Calu3 (cell line): ENCODE results near the gene IL22RA1. TPM values are rescaled to one million over a fixed set of nuclear protein-coding genes. Genes with fewer than 3 reads are reported as not detected.

Experiments used
- BruUV-seq: library from RNA; stranded (reverse); fragments of 400-500 nt; replicated peaks from 2 replicates; lab custom pipeline; 2021; lab: Mats Ljungman, UMichigan
- CTCF ChIA-PET: fragments of 300-600 bp; sonication (Branson Sonifier 250); formaldehyde crosslinking; loops from one replicate; lab custom pipeline; 2022; ENCODE audit warnings: antibody characterized with exemption; lab: Charles Lee
- DNase-seq: peaks from one replicate; pipeline ENCODE4 v3.0.0; 2022
- H3K27ac Mint-ChIP-seq: one replicate; pipeline ENCODE4 v1.8.0; 2022; ENCODE audit warnings: mixed read lengths; ENCODE audit not compliant: unreplicated experiment
- H3K27me3 Mint-ChIP-seq: one replicate; pipeline ENCODE4 v1.8.0; 2022; ENCODE audit warnings: mixed read lengths; ENCODE audit not compliant: unreplicated experiment
- H3K36me3 Mint-ChIP-seq: one replicate; pipeline ENCODE4 v1.8.0; 2022; ENCODE audit warnings: mild to moderate bottlenecking, moderate library complexity, mixed read lengths; ENCODE audit not compliant: insufficient read depth, unreplicated experiment
- H3K4me1 Mint-ChIP-seq: one replicate; pipeline ENCODE4 v1.8.0; 2022; ENCODE audit warnings: mild to moderate bottlenecking, low read depth, mixed read lengths; ENCODE audit not compliant: unreplicated experiment
- H3K4me3 Mint-ChIP-seq: one replicate; pipeline ENCODE4 v1.8.0; 2022; ENCODE audit warnings: mild to moderate bottlenecking, low read depth, moderate library complexity, mixed read lengths; ENCODE audit not compliant: unreplicated experiment
- H3K9me3 Mint-ChIP-seq: one replicate; pipeline ENCODE4 v1.8.0; 2022; ENCODE audit warnings: low read depth, mixed read lengths; ENCODE audit not compliant: unreplicated experiment
- CTCF ChIP-seq: fragments of 200-600 bp; IDR thresholded peaks from one replicate; pipeline ENCODE4 v1.8.0; 2022; ENCODE audit warnings: antibody characterized with exemption; ENCODE audit not compliant: unreplicated experiment
- intact Hi-C: fragments of 100-400 bp; cut with micrococcal nuclease; formaldehyde crosslinking; loops from one replicate; pipeline ENCODE4 v1.10.0; 2022; ENCODE audit not compliant: unreplicated experiment
- total RNA-seq: library from RNA; stranded (reverse); gene quantifications from 2 replicates; pipeline ENCODE4 v1.2.3, GENCODE V29; 2022

IL22RA1 gene
- total RNA-seq, 1 experiment from 2014 or later, result 1.3 TPM

- no TSS peak for BruUV-seq
- no peak overlapping the region for H3K27ac Mint-ChIP-seq
- no peak for DNase-seq
- TF ChIP-seq CTCF, result no peak
- CTCF ChIA-PET, result no interaction called here
- intact Hi-C loops, result no loop called here
- H3K4me3 Mint-ChIP-seq, result no peak overlapping the region
- H3K27me3 Mint-ChIP-seq, result peaks cover 40% of the 10 kb centered on the region
- H3K9me3 Mint-ChIP-seq, result no peaks in the 10 kb centered on the region
- no peaks in the 10 kb centered on the region for H3K4me1 Mint-ChIP-seq
- H3K36me3 Mint-ChIP-seq, result no peaks in the 10 kb centered on the region
Measured at GRCh38 chr1:24089027-24089742, 53.8 kb downstream of the IL22RA1 start.

GRCh38 chr1:24086466-24086865, 56.5 kb downstream of the IL22RA1 start:
- BruUV-seq, result no TSS peak
- no peaks in the 10 kb centered on the region for H3K36me3 Mint-ChIP-seq
- intact Hi-C loops, result no loop called here
- H3K27ac Mint-ChIP-seq, result no peak overlapping the region
- CTCF ChIA-PET, result no interaction called here
- H3K4me1 Mint-ChIP-seq, result no peaks in the 10 kb centered on the region
- TF ChIP-seq CTCF, result no peak
- H3K4me3 Mint-ChIP-seq, result no peak overlapping the region
- no peaks in the 10 kb centered on the region for H3K9me3 Mint-ChIP-seq
- peaks cover 47% of the 10 kb centered on the region for H3K27me3 Mint-ChIP-seq
- no peak for DNase-seq

DNA sequence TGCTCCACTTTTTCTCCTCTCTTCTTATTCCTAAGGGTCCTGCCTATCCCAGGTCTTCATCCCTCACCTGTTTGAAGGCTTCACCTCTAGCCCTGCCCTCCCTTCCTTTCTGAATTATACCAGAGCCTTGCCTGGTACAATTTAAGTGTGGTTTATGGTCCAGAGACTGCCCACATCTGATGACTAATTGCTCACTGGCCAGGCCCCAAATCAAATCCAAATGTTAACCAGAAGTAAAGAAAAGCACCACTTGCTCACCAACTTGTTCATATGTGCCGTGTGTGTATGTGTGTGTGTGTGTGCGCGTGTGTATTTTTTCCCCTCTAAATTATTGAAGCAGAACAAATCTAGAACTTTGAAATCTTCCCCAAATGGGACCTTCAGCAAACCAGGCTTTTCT, 57.4 kb downstream of the IL22RA1 start:
- CTCF ChIA-PET, result interaction anchor here (0.5 kb wide), 1 partner anchor 68 kb away, joined by 3 read pairs; no protein-coding TSS in a partner anchor

GRCh38 chr1:24085007-24085406, 57.9 kb downstream of the IL22RA1 start:
- TF ChIP-seq CTCF, result no peak
- peaks cover 47% of the 10 kb centered on the region for H3K27me3 Mint-ChIP-seq
- no peak overlapping the region for H3K4me3 Mint-ChIP-seq
- DNase-seq, result no peak
- intact Hi-C loops, result no loop called here
- no peaks in the 10 kb centered on the region for H3K9me3 Mint-ChIP-seq
- H3K27ac Mint-ChIP-seq, result no peak overlapping the region
- no TSS peak for BruUV-seq
- H3K36me3 Mint-ChIP-seq, result no peaks in the 10 kb centered on the region
- no peaks in the 10 kb centered on the region for H3K4me1 Mint-ChIP-seq
- CTCF ChIA-PET, result no interaction called here

More for the DNA sequence above, 57.4 kb downstream of the IL22RA1 start:
- no peak for TF ChIP-seq CTCF
- BruUV-seq, result no TSS peak
- Mint-ChIP-seq H3K4me3 (no peak overlapping the region), H3K4me1 (no peaks in the 10 kb centered on the region), H3K27ac (no peak overlapping the region), H3K27me3 (peaks cover 47% of the 10 kb centered on the region), H3K9me3 (no peaks in the 10 kb centered on the region), H3K36me3 (no peaks in the 10 kb centered on the region)
- intact Hi-C loops, result no loop called here
- no peak for DNase-seq
